Uterus (tissue), 2 donors: Measurements from ENCODE around the gene ERVFRD-1.

Experiments
- POLR2A ChIP-seq, 2 donors: fragments of 450-650 bp; IDR thresholded peaks; one replicate each; pipeline ENCODE4 v1.6.1; 2016; ENCODE audit warnings: antibody characterized with exemption in 2 of 2, mild to moderate bottlenecking in 1 of 2, moderate library complexity in 1 of 2
- TF ChIP-seq, protein P1 (sequence below), 4 experiments: fragments of 200-600 bp in 2 of 4; fragments of 450-650 bp in 2 of 4; sonication (generic) in 2 of 4; IDR thresholded peaks; one replicate each; pipeline ENCODE4 v1.5.1; 2016 to 2019; ENCODE audit warnings: antibody characterized with exemption in 4 of 4, mild to moderate bottlenecking in 2 of 4, moderate library complexity in 1 of 4

DNA sequence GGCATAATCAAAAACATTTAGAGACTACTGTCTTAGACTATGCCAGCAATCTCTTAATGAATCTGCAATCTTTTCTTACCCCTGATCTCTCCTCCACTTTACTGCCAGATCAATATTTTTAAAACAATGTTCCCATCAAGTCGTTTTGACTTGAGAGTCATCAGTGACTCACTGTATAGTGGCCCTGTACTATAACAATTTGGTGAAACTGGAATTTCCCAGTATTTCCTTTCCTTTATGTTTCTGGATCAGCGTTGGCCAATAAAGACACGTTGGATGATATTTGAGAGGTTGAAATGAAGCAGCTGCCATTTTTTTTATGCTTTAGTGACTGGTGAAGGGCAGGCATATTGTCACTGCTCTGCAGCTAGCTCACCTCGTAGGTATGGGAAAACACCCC is 28.0 kb downstream of the ERVFRD-1 start:
- TF ChIP-seq, protein P1, sequence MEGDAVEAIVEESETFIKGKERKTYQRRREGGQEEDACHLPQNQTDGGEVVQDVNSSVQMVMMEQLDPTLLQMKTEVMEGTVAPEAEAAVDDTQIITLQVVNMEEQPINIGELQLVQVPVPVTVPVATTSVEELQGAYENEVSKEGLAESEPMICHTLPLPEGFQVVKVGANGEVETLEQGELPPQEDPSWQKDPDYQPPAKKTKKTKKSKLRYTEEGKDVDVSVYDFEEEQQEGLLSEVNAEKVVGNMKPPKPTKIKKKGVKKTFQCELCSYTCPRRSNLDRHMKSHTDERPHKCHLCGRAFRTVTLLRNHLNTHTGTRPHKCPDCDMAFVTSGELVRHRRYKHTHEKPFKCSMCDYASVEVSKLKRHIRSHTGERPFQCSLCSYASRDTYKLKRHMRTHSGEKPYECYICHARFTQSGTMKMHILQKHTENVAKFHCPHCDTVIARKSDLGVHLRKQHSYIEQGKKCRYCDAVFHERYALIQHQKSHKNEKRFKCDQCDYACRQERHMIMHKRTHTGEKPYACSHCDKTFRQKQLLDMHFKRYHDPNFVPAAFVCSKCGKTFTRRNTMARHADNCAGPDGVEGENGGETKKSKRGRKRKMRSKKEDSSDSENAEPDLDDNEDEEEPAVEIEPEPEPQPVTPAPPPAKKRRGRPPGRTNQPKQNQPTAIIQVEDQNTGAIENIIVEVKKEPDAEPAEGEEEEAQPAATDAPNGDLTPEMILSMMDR (IDR thresholded peaks at IDR 0.05): no peak
- TF ChIP-seq POLR2A (IDR thresholded peaks at IDR 0.05): no peak
